HCT116 (cell line): ENCODE measurements around the gene CXCL10.

Experiments used
- CTCF ChIP-seq, 3 experiments: fragments of 200-600 bp in 1 of 3; sonication (generic) in 1 of 3; IDR thresholded peaks in 2 of 3; conservative IDR thresholded peaks in 1 of 3; 2 replicates each; pipeline ENCODE4 v1.5.1; 2012 to 2017; ENCODE audit warnings: low read depth in 2 of 3, low read length in 2 of 3, antibody characterized with exemption in 1 of 3, borderline replicate concordance in 1 of 3, control low read depth in 1 of 3, mild to moderate bottlenecking in 1 of 3, mixed read lengths in 1 of 3, mixed run types in 1 of 3, moderate library complexity in 1 of 3; ENCODE audit not compliant: insufficient read depth in 1 of 3
- POLR2AphosphoS5 ChIP-seq: IDR thresholded peaks from 2 replicates; pipeline ENCODE4 v1.6.1; 2011; ENCODE audit warnings: mild to moderate bottlenecking, low read depth, low read length, moderate library complexity

- TF ChIP-seq CTCF (IDR thresholded peaks at IDR 0.05 in 2 of 3, conservative IDR thresholded peaks at IDR 0.05 in 1 of 3; ENCODE audit: borderline replicate concordance in 1 of 3, insufficient read depth in 1 of 3, low read depth in 2 of 3, low read length in 2 of 3) (no peak), POLR2AphosphoS5 (no peak)
Observed at GRCh38 chr4:76000279-76000678, 23.0 kb downstream of the CXCL10 start.
